Measurements from ENCODE around the gene RAD23B.

GRCh38 chr9:107330420-107330819 is 47.3 kb downstream of the RAD23B start:
- TF ChIP-seq, protein P1, sequence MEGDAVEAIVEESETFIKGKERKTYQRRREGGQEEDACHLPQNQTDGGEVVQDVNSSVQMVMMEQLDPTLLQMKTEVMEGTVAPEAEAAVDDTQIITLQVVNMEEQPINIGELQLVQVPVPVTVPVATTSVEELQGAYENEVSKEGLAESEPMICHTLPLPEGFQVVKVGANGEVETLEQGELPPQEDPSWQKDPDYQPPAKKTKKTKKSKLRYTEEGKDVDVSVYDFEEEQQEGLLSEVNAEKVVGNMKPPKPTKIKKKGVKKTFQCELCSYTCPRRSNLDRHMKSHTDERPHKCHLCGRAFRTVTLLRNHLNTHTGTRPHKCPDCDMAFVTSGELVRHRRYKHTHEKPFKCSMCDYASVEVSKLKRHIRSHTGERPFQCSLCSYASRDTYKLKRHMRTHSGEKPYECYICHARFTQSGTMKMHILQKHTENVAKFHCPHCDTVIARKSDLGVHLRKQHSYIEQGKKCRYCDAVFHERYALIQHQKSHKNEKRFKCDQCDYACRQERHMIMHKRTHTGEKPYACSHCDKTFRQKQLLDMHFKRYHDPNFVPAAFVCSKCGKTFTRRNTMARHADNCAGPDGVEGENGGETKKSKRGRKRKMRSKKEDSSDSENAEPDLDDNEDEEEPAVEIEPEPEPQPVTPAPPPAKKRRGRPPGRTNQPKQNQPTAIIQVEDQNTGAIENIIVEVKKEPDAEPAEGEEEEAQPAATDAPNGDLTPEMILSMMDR (conservative IDR thresholded peaks at IDR 0.05): no peak
- TF ChIP-seq EZH2 (IDR thresholded peaks at IDR 0.05; ENCODE audit: low read depth): no peak

Measured in PC-9 (cell line).